Coronary artery (tissue), 2 donors: ENCODE results near the gene BRMS1L.
"Not testable (repeated sequence)": the region's sequence is repeated elsewhere in the genome, so short reads cannot be mapped to it uniquely, and the experiment has no call there.

ENCODE experiments used
- DNase-seq: peaks from one replicate; pipeline ENCODE4 v3.0.0-alpha.2; 2017; ENCODE audit warnings: low spot score
- H3K27ac ChIP-seq, 2 donors: fragments of 200-600 bp; sonication (generic); one replicate each; pipeline ENCODE4 v1.5.1; 2016 to 2019
- H3K4me3 ChIP-seq: fragments of 200-600 bp; sonication (generic); 2 replicates; pipeline ENCODE4 v1.5.1; 2016; ENCODE audit warnings: mild to moderate bottlenecking, moderate library complexity
- TF ChIP-seq, protein P1 (sequence below): fragments of 200-600 bp; sonication (generic); IDR thresholded peaks from one replicate; pipeline ENCODE4 v1.5.1; 2019; ENCODE audit warnings: antibody characterized with exemption

Gene BRMS1L, protein sequence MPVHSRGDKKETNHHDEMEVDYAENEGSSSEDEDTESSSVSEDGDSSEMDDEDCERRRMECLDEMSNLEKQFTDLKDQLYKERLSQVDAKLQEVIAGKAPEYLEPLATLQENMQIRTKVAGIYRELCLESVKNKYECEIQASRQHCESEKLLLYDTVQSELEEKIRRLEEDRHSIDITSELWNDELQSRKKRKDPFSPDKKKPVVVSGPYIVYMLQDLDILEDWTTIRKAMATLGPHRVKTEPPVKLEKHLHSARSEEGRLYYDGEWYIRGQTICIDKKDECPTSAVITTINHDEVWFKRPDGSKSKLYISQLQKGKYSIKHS

DNA sequence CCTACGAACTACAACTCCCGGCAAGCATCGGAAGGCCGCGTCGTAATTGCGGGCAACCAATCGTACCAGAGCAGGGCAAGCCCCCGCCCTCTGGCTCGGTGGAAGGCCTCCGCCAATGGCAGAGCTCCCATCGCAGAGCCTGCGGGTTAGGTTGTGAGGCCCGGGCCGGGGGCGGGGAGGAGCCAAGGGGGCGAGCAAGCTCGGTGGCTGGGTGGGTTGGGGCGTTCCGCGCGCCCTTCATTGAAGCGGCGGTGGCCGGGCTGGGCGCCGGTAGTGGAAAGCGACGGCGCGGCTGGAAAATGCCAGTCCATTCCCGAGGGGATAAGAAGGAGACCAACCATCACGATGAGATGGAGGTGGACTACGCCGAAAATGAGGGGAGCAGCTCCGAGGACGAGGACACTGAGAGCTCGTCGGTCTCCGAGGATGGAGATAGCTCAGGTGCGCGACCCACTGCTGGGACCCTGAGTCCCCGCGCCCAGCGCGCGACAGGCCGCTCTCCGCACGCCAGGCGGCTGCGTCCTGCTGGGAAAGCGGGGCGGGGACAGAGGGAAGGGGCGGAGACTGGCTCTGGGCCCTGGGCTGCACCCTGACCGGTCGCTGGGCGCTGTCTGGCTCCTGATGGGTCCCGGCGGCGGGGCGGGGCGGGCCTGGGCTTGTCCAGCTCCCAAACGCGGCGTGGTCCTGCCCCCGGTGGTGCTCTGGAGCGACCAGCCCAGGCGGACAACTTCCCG is at the start of gene BRMS1L:
Gene BRMS1L (plus strand): TSS at position 121 of the 734 bp plus-strand sequence. CDS start 179 bp downstream, at position 300.
- Histone ChIP-seq H3K4me3 (peak within 1 kb of the TSS; percentile 80), H3K27ac (peak within 1 kb of the TSS; percentile 96 to 98)
- peak; percentile 99 for DNase-seq
- TF ChIP-seq, protein P1, sequence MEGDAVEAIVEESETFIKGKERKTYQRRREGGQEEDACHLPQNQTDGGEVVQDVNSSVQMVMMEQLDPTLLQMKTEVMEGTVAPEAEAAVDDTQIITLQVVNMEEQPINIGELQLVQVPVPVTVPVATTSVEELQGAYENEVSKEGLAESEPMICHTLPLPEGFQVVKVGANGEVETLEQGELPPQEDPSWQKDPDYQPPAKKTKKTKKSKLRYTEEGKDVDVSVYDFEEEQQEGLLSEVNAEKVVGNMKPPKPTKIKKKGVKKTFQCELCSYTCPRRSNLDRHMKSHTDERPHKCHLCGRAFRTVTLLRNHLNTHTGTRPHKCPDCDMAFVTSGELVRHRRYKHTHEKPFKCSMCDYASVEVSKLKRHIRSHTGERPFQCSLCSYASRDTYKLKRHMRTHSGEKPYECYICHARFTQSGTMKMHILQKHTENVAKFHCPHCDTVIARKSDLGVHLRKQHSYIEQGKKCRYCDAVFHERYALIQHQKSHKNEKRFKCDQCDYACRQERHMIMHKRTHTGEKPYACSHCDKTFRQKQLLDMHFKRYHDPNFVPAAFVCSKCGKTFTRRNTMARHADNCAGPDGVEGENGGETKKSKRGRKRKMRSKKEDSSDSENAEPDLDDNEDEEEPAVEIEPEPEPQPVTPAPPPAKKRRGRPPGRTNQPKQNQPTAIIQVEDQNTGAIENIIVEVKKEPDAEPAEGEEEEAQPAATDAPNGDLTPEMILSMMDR, result no peak

DNA sequence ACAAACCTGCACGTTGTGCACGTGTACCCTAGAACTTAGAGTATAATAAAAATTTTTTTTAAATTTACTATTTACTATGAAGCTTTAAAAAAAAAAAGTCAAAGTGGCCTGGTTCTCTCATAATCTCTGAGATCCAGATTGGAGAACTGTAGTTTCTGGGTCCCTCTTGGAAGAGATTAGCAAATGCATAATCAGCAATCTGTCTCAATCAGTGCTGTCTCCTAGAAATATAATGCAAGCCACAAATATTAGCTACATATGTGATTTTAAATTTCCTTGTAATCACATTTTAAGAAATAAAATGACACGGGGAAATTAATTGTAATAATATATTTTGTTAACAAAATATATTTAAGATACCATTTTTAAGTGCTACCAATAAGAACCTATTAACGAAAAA is 49.3 kb upstream of the BRMS1L start:
- DNase-seq, result no peak
- TF ChIP-seq, protein P1, result no peak
- Histone ChIP-seq H3K27ac (no peak overlapping the region), H3K4me3 (no peak overlapping the region)

DNA sequence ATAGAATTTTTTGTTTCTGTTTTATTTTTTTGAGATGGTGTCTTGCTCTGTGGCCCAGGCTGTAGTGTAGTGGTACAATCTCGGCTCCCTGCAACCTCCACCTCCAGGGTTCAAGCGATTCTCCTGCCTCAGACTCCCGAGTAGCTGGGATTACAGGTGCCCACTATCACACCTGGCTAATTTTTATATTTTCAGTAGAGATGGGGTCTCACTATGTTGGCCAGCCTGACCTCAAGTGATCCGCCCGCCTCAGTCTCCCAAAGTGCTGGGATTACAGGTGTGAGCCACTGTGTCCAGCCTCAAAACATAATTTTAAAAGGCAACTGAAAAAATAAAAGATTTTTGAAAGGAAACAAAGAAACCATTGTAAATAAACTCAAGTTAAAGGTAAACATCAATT is 48.6 kb upstream of the BRMS1L start:
- not testable (repeated sequence) for H3K27ac ChIP-seq, H3K4me3 ChIP-seq

DNA sequence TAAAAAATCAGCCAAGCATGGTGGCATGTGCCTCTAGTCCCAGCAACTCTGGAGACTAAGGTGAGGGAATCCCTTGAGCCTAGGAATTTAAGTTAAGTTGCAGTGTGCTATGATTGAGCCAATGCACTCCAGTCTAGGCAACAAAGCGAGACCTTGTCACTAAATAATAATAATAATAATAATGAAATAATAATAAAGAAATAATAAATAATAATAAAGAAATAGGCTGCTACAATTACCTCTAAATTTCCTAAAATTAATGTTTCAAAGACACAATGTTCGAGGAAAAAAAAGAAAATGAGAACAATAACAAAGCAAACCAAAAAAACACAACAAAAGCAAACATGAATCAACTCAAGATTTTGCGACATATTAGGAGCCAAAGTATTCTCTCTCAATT is 46.8 kb upstream of the BRMS1L start:
- DNase-seq, result no peak
- Histone ChIP-seq H3K4me3 (no peak overlapping the region), H3K27ac (no peak overlapping the region)
- TF ChIP-seq, protein P1, result no peak

More for the DNA sequence above, 48.6 kb upstream of the BRMS1L start:
- not testable (repeated sequence) for DNase-seq

DNA sequence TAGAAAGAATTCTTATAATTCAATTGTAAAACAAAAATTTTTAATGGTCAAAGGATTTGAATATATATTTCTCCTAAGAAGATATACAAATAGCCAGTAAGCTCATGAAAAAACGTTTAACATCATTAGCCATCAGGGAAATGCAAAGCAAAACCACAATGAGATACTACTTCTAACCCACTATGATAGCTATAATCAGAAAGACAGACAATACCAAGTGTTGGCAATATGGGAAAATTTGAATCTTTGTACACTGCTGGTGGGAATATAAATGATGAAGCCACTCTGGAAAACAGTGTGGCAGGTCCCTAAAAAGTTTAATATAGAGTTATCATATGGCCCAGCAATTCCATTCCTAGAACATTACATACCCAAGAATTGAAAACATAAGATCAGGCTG is 42.4 kb upstream of the BRMS1L start:
- H3K4me3 ChIP-seq, result no peak overlapping the region
- TF ChIP-seq, protein P1, result no peak
- DNase-seq, result no peak
- H3K27ac ChIP-seq, result no peak overlapping the region

DNA sequence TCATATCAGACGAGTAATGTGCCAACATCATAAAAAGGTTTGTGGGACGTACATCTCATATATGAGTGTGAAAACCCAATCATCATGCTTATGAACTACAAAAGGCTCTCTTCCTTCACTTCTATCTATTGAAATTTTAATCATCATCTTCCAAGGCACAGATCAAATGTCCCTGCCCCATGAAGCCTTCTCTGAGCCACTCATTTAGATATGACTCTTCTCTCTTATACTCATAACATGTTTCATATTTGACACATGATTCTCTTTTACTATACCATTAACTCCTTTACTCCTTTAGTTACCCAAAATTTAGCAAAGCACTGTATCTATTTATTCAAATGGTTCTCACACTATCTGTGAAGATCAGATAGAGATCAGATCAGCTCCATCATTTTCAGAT is 39.3 kb upstream of the BRMS1L start:
- TF ChIP-seq, protein P1, result no peak
- Histone ChIP-seq H3K4me3 (no peak overlapping the region), H3K27ac (no peak overlapping the region)
- DNase-seq, result no peak

DNA sequence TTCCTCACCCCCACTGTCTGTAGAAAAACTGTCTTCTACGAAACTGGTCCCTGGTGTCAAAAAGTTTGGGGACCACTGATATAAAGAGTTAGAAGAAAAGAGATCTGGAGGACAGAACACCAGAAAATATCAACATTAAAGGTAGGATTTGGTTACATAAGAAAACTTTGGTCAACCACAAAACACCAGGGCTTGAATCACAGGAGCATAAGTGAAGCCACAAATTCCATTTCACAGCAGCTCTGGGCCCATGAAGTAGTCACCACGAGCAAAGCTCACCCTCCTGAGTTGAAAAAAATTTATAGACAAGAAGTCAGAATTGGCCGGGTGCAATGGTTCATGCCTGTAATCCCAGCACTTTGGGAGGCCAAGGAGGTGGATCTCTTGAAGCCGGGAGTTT is 36.5 kb upstream of the BRMS1L start:
- TF ChIP-seq, protein P1, result no peak
- H3K27ac ChIP-seq, result no peak overlapping the region
- no peak for DNase-seq
- H3K4me3 ChIP-seq, result no peak overlapping the region
